T-cell (primary cell): Measurements from ENCODE around the gene NECTIN2. TPM values are rescaled to one million over a fixed set of nuclear protein-coding genes. Genes with fewer than 3 reads are reported as not detected.
"Not testable (repeated sequence)": the region's sequence is repeated elsewhere in the genome, so short reads cannot be mapped to it uniquely, and the experiment has no call there.

Source experiments
- ATAC-seq, 4 experiments: fragments of 200-7000 bp in 3 of 4; fragments of 150-1000 bp in 1 of 4; cut with Tn5 transposase; replicated peaks in 1 of 4; 1 replicate in 3 of 4; 2 replicates in 1 of 4; pipeline ENCODE4 v1.10.0; 2021; ENCODE audit warnings: moderate library complexity in 3 of 4, mild to moderate bottlenecking in 2 of 4, moderate number of reproducible peaks in 1 of 4
- CTCF ChIA-PET, 2 donors: fragments of 300-600 bp; sonication (Branson Sonifier 250); formaldehyde crosslinking; loops; one replicate each; lab custom pipeline; 2022; ENCODE audit warnings: antibody characterized with exemption in 2 of 2; lab: Charles Lee
- POLR2A ChIA-PET, 2 donors: fragments of 300-600 bp; sonication (Branson Sonifier 250); formaldehyde crosslinking; loops; one replicate each; lab custom pipeline; 2022; ENCODE audit warnings: antibody characterized with exemption in 2 of 2; lab: Charles Lee
- DNase-seq, 35 experiments: peaks; one replicate each; pipeline versions ENCODE4 v3.0.0 to v3.0.0-alpha.2; 2013 to 2023
- H3K27ac ChIP-seq: one replicate; pipeline ENCODE4 v1.5.1; 2013; ENCODE audit warnings: low read length
- H3K27me3 ChIP-seq, 2 experiments: replicated peaks in 1 of 2; 1 replicate in 1 of 2; 2 replicates in 1 of 2; pipeline versions ENCODE4 v1.6.1 to v1.7.0; 2013; ENCODE audit warnings: low read length in 1 of 2, mixed read lengths in 1 of 2; ENCODE audit not compliant: control insufficient read depth in 2 of 2, insufficient read depth in 2 of 2; ENCODE audit errors: extremely low read depth in 1 of 2
- H3K36me3 ChIP-seq, 2 donors: 1 replicate in 1 of 2; 2 replicates in 1 of 2; pipeline versions ENCODE4 v1.6.1 to v1.7.0; 2013; ENCODE audit warnings: low read length in 1 of 2; ENCODE audit not compliant: control insufficient read depth in 2 of 2, insufficient read depth in 1 of 2; ENCODE audit errors: extremely low read depth in 1 of 2
- H3K4me1 ChIP-seq, 2 experiments: 1 replicate in 1 of 2; 2 replicates in 1 of 2; pipeline versions ENCODE4 v1.6.1 to v1.7.0; 2013; ENCODE audit warnings: low read length in 2 of 2, mixed read lengths in 1 of 2; ENCODE audit not compliant: insufficient read depth in 2 of 2, control insufficient read depth in 1 of 2; ENCODE audit errors: extremely low read depth in 1 of 2
- H3K4me3 ChIP-seq, 2 donors: 1 replicate in 1 of 2; 2 replicates in 1 of 2; pipeline versions ENCODE4 v1.5.1 to v1.7.0; 2013; ENCODE audit warnings: mild to moderate bottlenecking in 2 of 2, low read length in 1 of 2, moderate library complexity in 1 of 2; ENCODE audit not compliant: control insufficient read depth in 1 of 2; ENCODE audit errors: extremely low read depth in 1 of 2
- H3K9me3 ChIP-seq: 2 replicates; pipeline ENCODE4 v1.7.0; 2013
- H3K27ac Mint-ChIP-seq, 2 donors: one replicate each; pipeline ENCODE4 v1.8.0; 2020 to 2021; ENCODE audit warnings: mild to moderate bottlenecking in 2 of 2, mixed read lengths in 2 of 2
- H3K27me3 Mint-ChIP-seq, 2 donors: one replicate each; pipeline ENCODE4 v1.8.0; 2021 to 2022; ENCODE audit warnings: mixed read lengths in 2 of 2
- H3K36me3 Mint-ChIP-seq: one replicate; pipeline ENCODE4 v1.8.0; 2021; ENCODE audit warnings: mixed read lengths
- H3K4me1 Mint-ChIP-seq, 3 donors: one replicate each; pipeline ENCODE4 v1.8.0; 2020 to 2022; ENCODE audit warnings: mixed read lengths in 3 of 3, mild to moderate bottlenecking in 1 of 3
- H3K4me3 Mint-ChIP-seq, 3 donors: one replicate each; pipeline ENCODE4 v1.8.0; 2020 to 2022; ENCODE audit warnings: mild to moderate bottlenecking in 3 of 3, mixed read lengths in 3 of 3, moderate library complexity in 3 of 3
- H3K9me3 Mint-ChIP-seq, 3 donors: one replicate each; pipeline ENCODE4 v1.8.0; 2020 to 2022; ENCODE audit warnings: mixed read lengths in 3 of 3
- WGBS: methylation state at CpG from one replicate; pipeline ENCODE4 v1.1.5; 2013; ENCODE audit warnings: missing lambda C conversion rate; ENCODE audit not compliant: insufficient coverage; 5-methylcytosine and 5-hydroxymethylcytosine counted together
- total RNA-seq, 35 experiments: library from RNA in 6 of 35; stranded (reverse) in 6 of 35; fragments of 120-200 nt in 1 of 35; gene quantifications; one replicate each; pipeline versions ENCODE4 v1.2.1 to v1.2.4 and lab custom pipeline; 2013 to 2026

NECTIN2 gene
- total RNA-seq, 5 donors from 2014 or later (not counting 1 experiment from before 2014, with no cell fraction given) = 0.30 to 1.8 (median 1.4) TPM

- Mint-ChIP-seq H3K27ac (no peak overlapping the region), H3K4me1 (no peaks in the 10 kb centered on the region), H3K9me3 (no peaks in the 10 kb centered on the region), H3K27me3 (peaks cover 3 to 10% of the 10 kb centered on the region in 2 donors), H3K4me3 (no peak overlapping the region), H3K36me3 (no peaks in the 10 kb centered on the region)
- ChIA-PET POLR2A (interaction anchor here in 1 of 2 donors (0.6 kb wide), 1 partner anchor 20 kb away, joined by 7 read pairs; no protein-coding TSS in a partner anchor), CTCF (no interaction called here)
- no peak overlapping the region for H3K4me3 ChIP-seq
- 80% methylated on average over 6 of the region's 10 CpGs for WGBS
- H3K9me3 ChIP-seq = no peaks in the 10 kb centered on the region
- DNase-seq = no peak
- no peak overlapping the region for H3K27ac ChIP-seq
- H3K4me1 ChIP-seq = no peaks in the 10 kb centered on the region
- H3K27me3 ChIP-seq = peaks cover 0 to 13% of the 10 kb centered on the region in 2 experiments
- H3K36me3 ChIP-seq = no peaks in the 10 kb centered on the region
- ATAC-seq = no peak
These were observed 23.3 kb upstream of the NECTIN2 start for GRCh38 chr19:44822670-44823372.

- WGBS = 75% methylated on average over 1 of the region's 4 CpGs
- H3K4me1 ChIP-seq = no peaks in the 10 kb centered on the region
- ATAC-seq = no peak
- no peak for DNase-seq
- no peak overlapping the region for H3K27ac ChIP-seq
- ChIA-PET CTCF (interaction anchor here in 1 of 2 donors (0.6 kb wide), 1 partner anchor 163 kb away, joined by 7 read pairs; no protein-coding TSS in a partner anchor), POLR2A (no interaction called here)
- H3K27me3 Mint-ChIP-seq = peaks cover 3 to 10% of the 10 kb centered on the region in 2 donors
- no peaks in the 10 kb centered on the region for H3K36me3 ChIP-seq
- H3K4me3 ChIP-seq = no peak overlapping the region
- no peaks in the 10 kb centered on the region for H3K9me3 Mint-ChIP-seq
- no peak overlapping the region for H3K27ac Mint-ChIP-seq
- no peak overlapping the region for H3K4me3 Mint-ChIP-seq
- H3K9me3 ChIP-seq = no peaks in the 10 kb centered on the region
- no peaks in the 10 kb centered on the region for H3K36me3 Mint-ChIP-seq
- peaks cover 0 to 14% of the 10 kb centered on the region in 2 experiments for H3K27me3 ChIP-seq
- H3K4me1 Mint-ChIP-seq = no peaks in the 10 kb centered on the region
These were observed 22.8 kb upstream of the NECTIN2 start for GRCh38 chr19:44823373-44823698.

- no peaks in the 10 kb centered on the region for H3K4me1 ChIP-seq
- WGBS = 95% methylated on average over 4 of the region's 4 CpGs
- H3K27me3 Mint-ChIP-seq = peaks cover 3 to 10% of the 10 kb centered on the region in 2 donors
- CTCF ChIA-PET = no interaction called here
- peaks cover 0 to 19% of the 10 kb centered on the region in 2 experiments for H3K27me3 ChIP-seq
- no peak overlapping the region for H3K4me3 Mint-ChIP-seq
- no peaks in the 10 kb centered on the region for H3K9me3 Mint-ChIP-seq
- H3K4me1 Mint-ChIP-seq = no peaks in the 10 kb centered on the region
- no peak overlapping the region for H3K27ac ChIP-seq
- no peaks in the 10 kb centered on the region for H3K36me3 ChIP-seq
- H3K9me3 ChIP-seq = no peaks in the 10 kb centered on the region
- POLR2A ChIA-PET = no interaction called here
- ATAC-seq (no peak), DNase-seq (no peak)
- H3K4me3 ChIP-seq = no peak overlapping the region
- H3K36me3 Mint-ChIP-seq = no peaks in the 10 kb centered on the region
- H3K27ac Mint-ChIP-seq = no peak overlapping the region
These were observed 21.3 kb upstream of the NECTIN2 start for GRCh38 chr19:44824761-44825160.

GRCh38 chr19:44832875-44833274 lies 13.2 kb upstream of the NECTIN2 start:
- DNase-seq, CTCF ChIA-PET, H3K27ac ChIP-seq, H3K27ac Mint-ChIP-seq, H3K36me3 Mint-ChIP-seq, H3K4me1 ChIP-seq, H3K4me3 ChIP-seq, H3K36me3 ChIP-seq, H3K9me3 Mint-ChIP-seq, H3K9me3 ChIP-seq, H3K27me3 Mint-ChIP-seq, ATAC-seq, H3K4me3 Mint-ChIP-seq, H3K4me1 Mint-ChIP-seq: not testable (repeated sequence)
- peaks cover 0 to 25% of the 10 kb centered on the region in 2 experiments for H3K27me3 ChIP-seq
- POLR2A ChIA-PET = interaction anchor here in 1 of 2 donors (0.6 kb wide), 1 partner anchor 16 kb away, joined by 5 read pairs; no protein-coding TSS in a partner anchor
- 100% methylated on average over 2 of the region's 6 CpGs for WGBS

GRCh38 chr19:44834399-44834798 lies 11.7 kb upstream of the NECTIN2 start:
- H3K27ac Mint-ChIP-seq, H3K9me3 Mint-ChIP-seq, H3K4me1 ChIP-seq, H3K27me3 Mint-ChIP-seq, H3K36me3 Mint-ChIP-seq, H3K4me3 ChIP-seq, H3K27ac ChIP-seq, H3K4me3 Mint-ChIP-seq, H3K9me3 ChIP-seq, ATAC-seq, H3K4me1 Mint-ChIP-seq, POLR2A ChIA-PET, DNase-seq, H3K36me3 ChIP-seq, CTCF ChIA-PET: not testable (repeated sequence)
- peaks cover 0 to 22% of the 10 kb centered on the region in 2 experiments for H3K27me3 ChIP-seq
- 77% methylated on average over 3 of the region's 8 CpGs for WGBS

- no peak overlapping the region for H3K4me3 Mint-ChIP-seq
- POLR2A ChIA-PET = no interaction called here
- H3K36me3 Mint-ChIP-seq = no peaks in the 10 kb centered on the region
- Histone ChIP-seq H3K9me3 (no peaks in the 10 kb centered on the region), H3K4me1 (peaks cover 0 to 11% of the 10 kb centered on the region in 2 experiments), H3K27ac (no peak overlapping the region), H3K27me3 (peaks cover 0 to 10% of the 10 kb centered on the region in 2 experiments), H3K4me3 (no peak overlapping the region), H3K36me3 (no peaks in the 10 kb centered on the region)
- ATAC-seq (no peak), DNase-seq (no peak)
- H3K27ac Mint-ChIP-seq = no peak overlapping the region
- WGBS = 94% methylated on average over 2 of the region's 2 CpGs
- peaks cover 0 to 4% of the 10 kb centered on the region in 2 donors for H3K27me3 Mint-ChIP-seq
- no peaks in the 10 kb centered on the region for H3K9me3 Mint-ChIP-seq
- H3K4me1 Mint-ChIP-seq = peaks cover 0 to 8% (median 7%) of the 10 kb centered on the region in 3 donors
- CTCF ChIA-PET = no interaction called here
These were observed 6.8 kb upstream of the NECTIN2 start for GRCh38 chr19:44839276-44839675.
